NT2/D1 (cell line): ENCODE data around the gene PHF10.

Source experiments
- SUZ12 ChIP-seq: IDR thresholded peaks from 2 replicates; pipeline ENCODE4 v1.6.1; 2011; ENCODE audit not compliant: insufficient read length, insufficient read depth; ENCODE audit errors: extremely low read depth
- YY1 ChIP-seq: IDR thresholded peaks from 2 replicates; pipeline ENCODE4 v1.6.1; 2011; ENCODE audit not compliant: insufficient read length, insufficient read depth
- ZNF274 ChIP-seq: IDR thresholded peaks from 2 replicates; pipeline ENCODE4 v1.6.1; 2011; ENCODE audit warnings: mild to moderate bottlenecking, low read depth, low read length

DNA sequence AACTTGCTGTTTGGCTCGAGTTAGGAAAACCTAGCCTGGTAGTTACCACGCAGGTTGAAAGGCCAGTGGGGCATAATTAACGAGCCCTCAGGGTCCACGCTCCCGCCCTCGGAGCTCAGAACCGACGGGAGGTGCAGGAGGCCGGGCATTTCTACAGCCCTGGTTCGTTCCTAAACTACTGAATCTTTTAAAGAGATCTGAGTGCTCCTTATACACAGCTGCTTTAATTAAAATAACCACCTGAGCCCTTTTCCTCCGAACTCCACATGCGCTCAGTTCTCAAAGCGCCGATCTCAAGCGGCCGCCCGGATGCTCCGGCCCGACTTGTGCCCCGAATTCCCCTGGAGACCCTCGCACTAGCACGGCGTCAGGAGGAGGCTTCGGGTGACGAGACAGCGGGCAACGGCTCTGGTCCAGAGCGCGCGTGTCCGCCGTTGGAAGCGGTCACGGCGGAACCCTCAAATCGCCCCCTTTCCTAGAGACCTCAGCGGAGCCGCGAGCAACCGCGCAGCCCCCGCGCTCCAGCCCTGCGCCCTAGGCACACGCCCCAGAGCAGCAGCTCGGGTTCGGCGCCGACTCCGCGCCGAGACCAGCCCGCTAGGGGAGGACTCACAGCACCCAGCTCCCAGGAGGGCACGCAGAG lies 22.9 kb downstream of the PHF10 start:
- no peak for TF ChIP-seq YY1
- no peak for TF ChIP-seq ZNF274
- TF ChIP-seq SUZ12: no peak
